GM12875 (cell line): Measurements from ENCODE around the gene ABT1.

Source experiments
- H3K4me3 ChIP-seq: one replicate; pipeline ENCODE4 v1.5.1; 2011; ENCODE audit warnings: low read depth, low read length, control low read depth
- CTCF ChIP-seq: IDR thresholded peaks from 2 replicates; pipeline ENCODE4 v1.5.1; 2011; ENCODE audit warnings: low read depth, mild to moderate bottlenecking, control low read depth, inconsistent platforms, low read length, moderate library complexity, borderline replicate concordance; ENCODE audit not compliant: insufficient read depth

The ABT1 gene

GRCh38 chr6:26593278-26594130 is 3.2 kb upstream of the ABT1 start:
- no peak overlapping the region for H3K4me3 ChIP-seq
- TF ChIP-seq CTCF = no peak

- TF ChIP-seq CTCF = no peak
- H3K4me3 ChIP-seq = no peak overlapping the region
Observed at GRCh38 chr6:26594131-26594498, 2.6 kb upstream of the ABT1 start.

- no peak for TF ChIP-seq CTCF
- no peak overlapping the region for H3K4me3 ChIP-seq
Observed at GRCh38 chr6:26594730-26595632, 1.8 kb upstream of the ABT1 start.

GRCh38 chr6:26595669-26596269 is 984 bp upstream of the ABT1 start:
- peak overlapping the region; percentile 12 for H3K4me3 ChIP-seq
- peak; percentile 91 for TF ChIP-seq CTCF

GRCh38 chr6:26597389-26597766 is 625 bp downstream of the ABT1 start:
- H3K4me3 ChIP-seq = peak overlapping the region; percentile 89
- TF ChIP-seq CTCF = no peak

- H3K4me3 ChIP-seq = peak overlapping the region; percentile 89
- TF ChIP-seq CTCF = no peak
Observed at GRCh38 chr6:26597821-26598220, 1.1 kb downstream of the ABT1 start.
